ENCODE data around the gene TMEM126B. TPM values are rescaled to one million over a fixed set of nuclear protein-coding genes. Genes with fewer than 3 reads are reported as not detected.
A peak's percentile ranks its signal among the peaks of the same experiment; 100 is the strongest.

TMEM126B gene
- total RNA-seq, 1 experiment from 2014 or later: 74.0 TPM

DNA sequence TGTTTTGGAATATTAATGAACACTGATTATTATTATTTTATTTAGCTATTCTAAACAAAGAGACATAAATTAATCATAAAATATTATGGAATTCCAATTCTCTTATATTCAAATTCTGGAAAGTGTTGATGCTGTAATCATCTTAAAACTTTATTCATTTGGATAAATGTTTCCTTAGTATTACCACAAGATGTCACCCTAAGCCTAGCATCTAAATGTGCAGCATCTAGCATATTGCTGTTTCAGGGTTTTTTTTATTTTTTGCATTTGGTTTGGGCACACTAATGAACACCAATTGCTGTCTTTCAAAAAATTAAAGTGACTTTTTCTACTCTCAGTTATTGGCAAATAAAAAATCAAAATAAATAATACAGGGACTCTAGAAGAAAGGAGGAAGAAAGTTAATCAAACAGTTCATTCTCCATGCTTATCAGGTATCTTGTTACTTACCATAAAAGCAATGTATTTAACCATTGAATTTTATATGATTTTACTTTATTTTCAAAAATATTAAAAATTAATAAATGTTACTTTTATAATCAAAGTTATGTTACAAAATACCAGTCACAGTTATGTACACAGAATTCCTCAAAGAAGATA, 33.0 kb upstream of the TMEM126B start:
- Histone ChIP-seq H4K20me1 (ENCODE audit: control insufficient read depth, insufficient read depth, insufficient read length) (no peaks in the 10 kb centered on the region), H3K23me2 (ENCODE audit: insufficient read length, low read depth, low read length, poor library complexity, severe bottlenecking) (no peaks in the 10 kb centered on the region), H2BK15ac (ENCODE audit: low read depth, low read length) (no peak overlapping the region), H3K79me1 (ENCODE audit: insufficient read depth, low read depth, low read length, poor library complexity, severe bottlenecking) (no peaks in the 10 kb centered on the region), H2AK5ac (ENCODE audit: insufficient read length, low read length) (no peak overlapping the region), H4K8ac (replicated peaks; ENCODE audit: insufficient read length, low read depth, low read length) (no peak overlapping the region), H3K9me3 (ENCODE audit: control insufficient read depth, low read depth, low read length) (no peaks in the 10 kb centered on the region), H3K4ac (ENCODE audit: low read depth, low read length) (no peak overlapping the region), H3K27me3 (ENCODE audit: insufficient read depth, low read length) (no peaks in the 10 kb centered on the region), H3K18ac (ENCODE audit: insufficient read length, low read depth, low read length) (no peak overlapping the region), H2BK12ac (ENCODE audit: insufficient read length, low read depth, low read length) (no peak overlapping the region), H2AFZ (ENCODE audit: low read length) (no peak overlapping the region), H3K79me2 (ENCODE audit: insufficient read depth, low read length) (no peaks in the 10 kb centered on the region), H3K14ac (ENCODE audit: insufficient read depth, low read length) (no peak overlapping the region), H3T11ph (ENCODE audit: low read length) (no peak overlapping the region), H3K4me2 (ENCODE audit: insufficient read depth, insufficient read length, low read length) (no peak overlapping the region), H3K9ac (ENCODE audit: extremely low read depth, insufficient read length, low read length) (no peak overlapping the region), H3K56ac (ENCODE audit: insufficient read length, low read depth, low read length) (no peak overlapping the region), H4K5ac (ENCODE audit: insufficient read length, low read depth, low read length) (no peak overlapping the region), H2BK20ac (ENCODE audit: low read depth, low read length, poor library complexity, severe bottlenecking) (no peak overlapping the region), H3K4me1 (ENCODE audit: insufficient read depth, low read length) (no peaks in the 10 kb centered on the region), H2BK120ac (ENCODE audit: low read depth, low read length, poor library complexity, severe bottlenecking) (no peak overlapping the region), H3K27ac (ENCODE audit: insufficient read length, low read depth, low read length) (no peak overlapping the region), H4K91ac (ENCODE audit: insufficient read length, low read depth, low read length) (no peak overlapping the region), H2BK5ac (ENCODE audit: insufficient read length, low read length) (no peak overlapping the region), H3K23ac (ENCODE audit: insufficient read length, low read depth, low read length) (no peak overlapping the region)
- H3K27ac Mint-ChIP-seq: no peak overlapping the region
- H3K4me1 Mint-ChIP-seq: peaks cover 21% of the 10 kb centered on the region in 2 experiments
- H3K36me3 Mint-ChIP-seq (ENCODE audit: insufficient read depth in 1 of 3, low read depth in 3 of 3): peaks cover 0 to 5% (median 0%) of the 10 kb centered on the region in 3 experiments; a peak in 1 of 7 replicates
- no peaks in the 10 kb centered on the region for H3K9me3 Mint-ChIP-seq
- H3K4me3 Mint-ChIP-seq: no peak overlapping the region
- TF ChIP-seq, protein P1, sequence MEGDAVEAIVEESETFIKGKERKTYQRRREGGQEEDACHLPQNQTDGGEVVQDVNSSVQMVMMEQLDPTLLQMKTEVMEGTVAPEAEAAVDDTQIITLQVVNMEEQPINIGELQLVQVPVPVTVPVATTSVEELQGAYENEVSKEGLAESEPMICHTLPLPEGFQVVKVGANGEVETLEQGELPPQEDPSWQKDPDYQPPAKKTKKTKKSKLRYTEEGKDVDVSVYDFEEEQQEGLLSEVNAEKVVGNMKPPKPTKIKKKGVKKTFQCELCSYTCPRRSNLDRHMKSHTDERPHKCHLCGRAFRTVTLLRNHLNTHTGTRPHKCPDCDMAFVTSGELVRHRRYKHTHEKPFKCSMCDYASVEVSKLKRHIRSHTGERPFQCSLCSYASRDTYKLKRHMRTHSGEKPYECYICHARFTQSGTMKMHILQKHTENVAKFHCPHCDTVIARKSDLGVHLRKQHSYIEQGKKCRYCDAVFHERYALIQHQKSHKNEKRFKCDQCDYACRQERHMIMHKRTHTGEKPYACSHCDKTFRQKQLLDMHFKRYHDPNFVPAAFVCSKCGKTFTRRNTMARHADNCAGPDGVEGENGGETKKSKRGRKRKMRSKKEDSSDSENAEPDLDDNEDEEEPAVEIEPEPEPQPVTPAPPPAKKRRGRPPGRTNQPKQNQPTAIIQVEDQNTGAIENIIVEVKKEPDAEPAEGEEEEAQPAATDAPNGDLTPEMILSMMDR (conservative IDR thresholded peaks at IDR 0.05): peak; percentile 79
- H3K27me3 Mint-ChIP-seq (ENCODE audit: low read depth): no peaks in the 10 kb centered on the region
- no peak for DNase-seq

All from H9 (cell line).